ENCODE data around the gene ATXN2. TPM values are rescaled to one million over a fixed set of nuclear protein-coding genes. Genes with fewer than 3 reads are reported as not detected.

Gene ATXN2
- total RNA-seq, 1 donor from 2014 or later, result 70.3 TPM

GRCh38 chr12:111532751-111533150 is 66.4 kb downstream of the ATXN2 start:
- intact Hi-C loops (cut with DNase I), result no loop called here
- H3K27me3 ChIP-seq (ENCODE audit: low read depth), result no peaks in the 10 kb centered on the region

GRCh38 chr12:111529424-111530368 is 69.4 kb downstream of the ATXN2 start:
- Histone ChIP-seq H3K9me3 (no peaks in the 10 kb centered on the region), H3K27ac (no peak overlapping the region), H3K4me1 (no peaks in the 10 kb centered on the region), H3K4me3 (no peak overlapping the region), H3K27me3 (ENCODE audit: low read depth) (no peaks in the 10 kb centered on the region), H3K36me3 (peaks cover 57% of the 10 kb centered on the region)
- ATAC-seq (peak; percentile 67 to 76), DNase-seq (no peak)
- intact Hi-C loops (cut with DNase I), result no loop called here
- peak; percentile 68 for TF ChIP-seq CTCF (IDR thresholded peaks at IDR 0.05)

More at GRCh38 chr12:111532751-111533150, 66.4 kb downstream of the ATXN2 start:
- Histone ChIP-seq H3K27ac (no peak overlapping the region), H3K4me3 (no peak overlapping the region), H3K4me1 (no peaks in the 10 kb centered on the region), H3K9me3 (no peaks in the 10 kb centered on the region), H3K36me3 (peaks cover 59% of the 10 kb centered on the region)
- no peak for ATAC-seq
- TF ChIP-seq CTCF (IDR thresholded peaks at IDR 0.05), result no peak
- no peak for DNase-seq

GRCh38 chr12:111523587-111524167 is 75.4 kb downstream of the ATXN2 start:
- H3K27ac ChIP-seq, result no peak overlapping the region
- no peaks in the 10 kb centered on the region for H3K27me3 ChIP-seq (ENCODE audit: low read depth)
- no peak for TF ChIP-seq CTCF (IDR thresholded peaks at IDR 0.05)
- intact Hi-C loops (cut with DNase I), result no loop called here
- no peak overlapping the region for H3K4me3 ChIP-seq
- H3K9me3 ChIP-seq, result no peaks in the 10 kb centered on the region
- H3K36me3 ChIP-seq, result peaks cover 85% of the 10 kb centered on the region
- no peak for ATAC-seq
- DNase-seq, result no peak
- H3K4me1 ChIP-seq, result no peaks in the 10 kb centered on the region

- Histone ChIP-seq H3K4me3 (no peak overlapping the region), H3K9me3 (no peaks in the 10 kb centered on the region), H3K36me3 (peaks cover 94% of the 10 kb centered on the region), H3K27me3 (ENCODE audit: low read depth) (no peaks in the 10 kb centered on the region), H3K4me1 (no peaks in the 10 kb centered on the region), H3K27ac (no peak overlapping the region)
- ATAC-seq (no peak), DNase-seq (no peak)
- TF ChIP-seq CTCF (IDR thresholded peaks at IDR 0.05), result no peak
- intact Hi-C loops (cut with DNase I), result no loop called here
Measured at GRCh38 chr12:111521801-111522200, 77.3 kb downstream of the ATXN2 start.

- H3K36me3 ChIP-seq, result peaks cover 100% of the 10 kb centered on the region
- no peaks in the 10 kb centered on the region for H3K9me3 ChIP-seq
- DNase-seq, result no peak
- H3K4me1 ChIP-seq, result no peaks in the 10 kb centered on the region
- no peak for ATAC-seq
- no peak for TF ChIP-seq CTCF (IDR thresholded peaks at IDR 0.05)
- intact Hi-C loops (cut with DNase I), result no loop called here
- no peak overlapping the region for H3K4me3 ChIP-seq
- H3K27ac ChIP-seq, result no peak overlapping the region
- H3K27me3 ChIP-seq (ENCODE audit: low read depth), result no peaks in the 10 kb centered on the region
Measured at GRCh38 chr12:111519937-111520336, 79.2 kb downstream of the ATXN2 start.
